Right lobe of liver (tissue), 6 donors: ENCODE data around the gene APIP. TPM values are rescaled to one million over a fixed set of nuclear protein-coding genes. Genes with fewer than 3 reads are reported as not detected.

Source experiments
- ATAC-seq, 4 donors: fragments of 200-7000 bp; cut with Tn5 transposase; one replicate each; pipeline ENCODE4 v1.9.1; 2020; ENCODE audit warnings: mild to moderate bottlenecking in 4 of 4, moderate library complexity in 4 of 4
- DNase-seq, 3 donors: peaks; one replicate each; pipeline ENCODE4 v3.0.0-alpha.2; 2020
- H3K27ac ChIP-seq, 3 donors: fragments of 200-600 bp; one replicate each; pipeline ENCODE4 v1.8.0; 2022
- H3K27me3 ChIP-seq, 2 donors: fragments of 200-600 bp; one replicate each; pipeline ENCODE4 v1.8.0; 2022
- H3K36me3 ChIP-seq, 4 donors: fragments of 200-600 bp; sonication (generic) in 1 of 4; one replicate each; pipeline versions ENCODE4 v1.5.1 to v1.8.0; 2017 to 2022; ENCODE audit warnings: control low read depth in 1 of 4
- H3K4me1 ChIP-seq, 4 donors: fragments of 200-600 bp; sonication (generic) in 1 of 4; one replicate each; pipeline versions ENCODE4 v1.5.1 to v1.8.0; 2017 to 2022; ENCODE audit warnings: control low read depth in 1 of 4
- H3K4me3 ChIP-seq, 3 donors: fragments of 200-600 bp; one replicate each; pipeline ENCODE4 v1.8.0; 2022
- H3K9me3 ChIP-seq, 4 donors: fragments of 200-600 bp; sonication (generic) in 1 of 4; one replicate each; pipeline versions ENCODE4 v1.5.1 to v1.8.0; 2017 to 2022; ENCODE audit warnings: control low read depth in 1 of 4
- CTCF ChIP-seq, 4 donors: fragments of 200-600 bp in 3 of 4; fragments of 450-650 bp in 1 of 4; IDR thresholded peaks; one replicate each; pipeline versions ENCODE4 v1.5.1 to v1.8.0; 2016 to 2022; ENCODE audit warnings: antibody characterized with exemption in 4 of 4, mild to moderate bottlenecking in 2 of 4
- POLR2A ChIP-seq: fragments of 450-650 bp; IDR thresholded peaks from one replicate; pipeline ENCODE4 v1.6.1; 2017; ENCODE audit warnings: antibody characterized with exemption, mild to moderate bottlenecking
- WGBS: methylation state at CpG from one replicate; pipeline ENCODE4 v1.1.6; 2018; ENCODE audit warnings: low coverage, low lambda C conversion rate; ENCODE audit not compliant: insufficient coverage; ENCODE audit errors: missing lambda C conversion rate; 5-methylcytosine and 5-hydroxymethylcytosine counted together
- intact Hi-C, 2 donors: fragments of 100-400 bp; cut with DNase I; formaldehyde crosslinking; loops; one replicate each; pipeline versions ENCODE4 v1.11.2 to v1.14.1; 2022
- microRNA-seq, 2 donors: library from miRNA; unstranded; fragments of <30 nt; microRNA quantifications; one replicate each; pipeline ENCODE4, GENCODE V29; 2019 to 2020
- small RNA-seq, 2 experiments: library from RNA; depleted of rRNA; stranded (forward); fragments of <200 nt; gene quantifications; one replicate each; pipeline ENCODE3, GENCODE V24; 2016
- total RNA-seq, 6 experiments: library from RNA; depleted of rRNA in 2 of 6; stranded (reverse); fragments of >200 nt in 2 of 6; fragmentation: NEBNext Ultra II Directional in 3 of 6; extraction: Animal tissue kit (Norgen Biotek cat#: 25700) in 3 of 6; gene quantifications; one replicate each; pipeline versions ENCODE4 v1.1.0 to v1.2.4, GENCODE V29; 2016 to 2023
- donor health status: DM: no; HTN: yes; CAD: no.
- donor health status: DM: no; HTN: no; CAD: no.
- donor health status: DM: no; HTN: no; CAD: no.
- donor health status: DM: no; HTN: yes; CAD: no.
- donor health status: DM: no; HTN: yes; CAD: no.

Gene APIP
- total RNA-seq, 6 experiments from 2014 or later = 9.4 to 19.7 (median 14.5) TPM

- H3K9me3 ChIP-seq = no peaks in the 10 kb centered on the region
- no peak overlapping the region for H3K4me3 ChIP-seq
- no peaks in the 10 kb centered on the region for H3K27me3 ChIP-seq
- intact Hi-C loops = no loop called here
- DNase-seq (no peak), ATAC-seq (no peak)
- TF ChIP-seq POLR2A (no peak), CTCF (IDR thresholded peaks at IDR 0.05) (no peak)
- no peak overlapping the region for H3K27ac ChIP-seq
- no peaks in the 10 kb centered on the region for H3K4me1 ChIP-seq
- no peaks in the 10 kb centered on the region for H3K36me3 ChIP-seq
- 100% methylated on average over 3 of the region's 4 CpGs for WGBS
These were observed 79.0 kb downstream of the APIP start for GRCh38 chr11:34836958-34837856.

GRCh38 chr11:34833602-34834001 lies 82.6 kb downstream of the APIP start:
- no peaks in the 10 kb centered on the region for H3K27me3 ChIP-seq
- no peak overlapping the region for H3K27ac ChIP-seq
- H3K9me3 ChIP-seq = no peaks in the 10 kb centered on the region
- ATAC-seq (no peak), DNase-seq (no peak)
- H3K4me1 ChIP-seq = no peaks in the 10 kb centered on the region
- TF ChIP-seq POLR2A (no peak), CTCF (IDR thresholded peaks at IDR 0.05) (no peak)
- no peaks in the 10 kb centered on the region for H3K36me3 ChIP-seq
- H3K4me3 ChIP-seq = no peak overlapping the region
- intact Hi-C loops = no loop called here

Small RNAs within 50 kb of the gene (microRNA-seq; reads per million reads assigned to microRNA genes)
- 3.2 to 3.5 reads per million in 2 donors for gene MIR1343

Small RNAs within 50 kb of the gene (small RNA-seq; reads per million reads assigned to genes)
- 0 to 0.91 reads per million in 2 experiments for gene MIR1343

Other genes with a start within 250 kb of the APIP start
- gene PDHX, start 239 bp upstream of the APIP start, total RNA-seq = 10 to 100 TPM; 21.3 to 31.3 (median 28.8) TPM
- gene CD44, start 222.8 kb upstream of the APIP start, total RNA-seq = 10 to 100 TPM; 12.2 to 64.1 (median 22.9) TPM